22Rv1 (cell line): ENCODE data around the gene ZCCHC7.

ENCODE experiments used
- ZFX ChIP-seq: fragments of 450-650 bp; IDR thresholded peaks from 2 replicates; pipeline ENCODE4 v1.6.1; 2017; ENCODE audit warnings: antibody characterized with exemption, borderline replicate concordance
- TF ChIP-seq, protein P1 (sequence below): fragments of 450-650 bp; IDR thresholded peaks from 2 replicates; pipeline ENCODE4 v1.5.1; 2017; ENCODE audit warnings: mild to moderate bottlenecking

DNA sequence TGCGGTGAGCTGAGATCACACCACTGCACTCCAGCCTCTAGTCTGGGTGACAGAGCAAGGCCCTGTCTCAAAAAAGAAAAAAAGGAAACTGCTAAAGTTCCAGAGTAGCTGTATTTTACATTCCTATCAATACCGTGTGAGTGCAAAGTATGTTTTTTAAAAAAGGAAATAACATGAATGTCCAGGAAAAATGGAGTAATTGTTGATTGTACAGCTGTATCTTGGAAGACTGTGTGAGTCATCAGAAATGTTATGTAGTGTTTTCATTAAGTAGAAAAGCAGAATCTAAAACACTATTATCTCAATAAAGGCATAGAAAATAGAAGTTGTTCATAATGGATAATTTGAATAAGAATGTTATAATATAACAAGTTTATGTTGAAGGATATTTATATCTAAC is 53.9 kb downstream of the ZCCHC7 start:
- TF ChIP-seq, protein P1, sequence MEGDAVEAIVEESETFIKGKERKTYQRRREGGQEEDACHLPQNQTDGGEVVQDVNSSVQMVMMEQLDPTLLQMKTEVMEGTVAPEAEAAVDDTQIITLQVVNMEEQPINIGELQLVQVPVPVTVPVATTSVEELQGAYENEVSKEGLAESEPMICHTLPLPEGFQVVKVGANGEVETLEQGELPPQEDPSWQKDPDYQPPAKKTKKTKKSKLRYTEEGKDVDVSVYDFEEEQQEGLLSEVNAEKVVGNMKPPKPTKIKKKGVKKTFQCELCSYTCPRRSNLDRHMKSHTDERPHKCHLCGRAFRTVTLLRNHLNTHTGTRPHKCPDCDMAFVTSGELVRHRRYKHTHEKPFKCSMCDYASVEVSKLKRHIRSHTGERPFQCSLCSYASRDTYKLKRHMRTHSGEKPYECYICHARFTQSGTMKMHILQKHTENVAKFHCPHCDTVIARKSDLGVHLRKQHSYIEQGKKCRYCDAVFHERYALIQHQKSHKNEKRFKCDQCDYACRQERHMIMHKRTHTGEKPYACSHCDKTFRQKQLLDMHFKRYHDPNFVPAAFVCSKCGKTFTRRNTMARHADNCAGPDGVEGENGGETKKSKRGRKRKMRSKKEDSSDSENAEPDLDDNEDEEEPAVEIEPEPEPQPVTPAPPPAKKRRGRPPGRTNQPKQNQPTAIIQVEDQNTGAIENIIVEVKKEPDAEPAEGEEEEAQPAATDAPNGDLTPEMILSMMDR: no peak
- no peak for TF ChIP-seq ZFX
